GM21360 (cell line): ENCODE data around the gene KCNH5.

Source experiments
- ATAC-seq: cut with Tn5 transposase; IDR thresholded peaks from one replicate; pipeline ENCODE4 v1.9.1; 2021; ENCODE audit warnings: mild to moderate bottlenecking, moderate library complexity; ENCODE audit not compliant: unreplicated experiment

The KCNH5 gene

GRCh38 chr14:62994096-62994495 lies 51.2 kb downstream of the KCNH5 start:
- no peak for ATAC-seq

DNA sequence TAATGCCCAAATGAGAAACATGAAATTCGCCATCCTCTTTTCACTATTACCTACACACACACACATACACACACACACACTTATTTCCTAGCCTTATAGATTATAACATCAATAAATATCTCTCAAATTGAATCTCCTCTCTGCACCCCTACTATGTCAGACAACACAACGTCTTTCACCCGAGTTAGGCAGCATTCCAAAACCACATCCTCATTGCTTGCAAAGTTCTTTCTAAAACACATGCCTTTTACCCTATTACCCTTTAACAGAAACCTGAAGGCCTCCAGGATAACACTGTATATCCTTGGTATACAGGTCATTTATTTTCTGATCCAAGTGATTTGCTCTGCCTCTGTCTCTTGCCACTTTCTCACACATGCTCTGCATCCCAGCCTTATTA lies 56.3 kb downstream of the KCNH5 start:
- no peak for ATAC-seq

GRCh38 chr14:62983821-62984220 lies 61.4 kb downstream of the KCNH5 start:
- ATAC-seq, result no peak

GRCh38 chr14:62980693-62981092 lies 64.6 kb downstream of the KCNH5 start:
- ATAC-seq, result no peak

DNA sequence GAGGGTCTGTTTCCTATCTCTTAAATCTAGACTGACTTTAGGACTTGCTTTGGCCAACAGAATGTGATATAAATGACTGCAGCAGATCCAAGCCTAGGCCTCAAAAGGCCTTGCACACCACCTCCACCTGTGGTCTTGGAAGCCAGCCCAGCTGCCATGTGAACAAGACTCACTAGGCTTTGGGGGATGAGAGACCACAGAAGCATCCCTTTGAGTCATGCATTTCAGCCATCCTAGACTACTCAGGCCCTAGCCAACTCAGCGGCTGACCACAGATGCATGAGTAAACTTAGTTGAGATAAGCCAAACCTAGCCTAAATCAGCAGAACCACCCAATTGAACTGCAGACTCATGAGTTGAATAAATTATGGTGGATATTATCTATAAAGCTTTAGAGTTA lies 87.7 kb downstream of the KCNH5 start:
- no peak for ATAC-seq

- ATAC-seq, result no peak
These were observed 88.8 kb downstream of the KCNH5 start for GRCh38 chr14:62956413-62956812.

DNA sequence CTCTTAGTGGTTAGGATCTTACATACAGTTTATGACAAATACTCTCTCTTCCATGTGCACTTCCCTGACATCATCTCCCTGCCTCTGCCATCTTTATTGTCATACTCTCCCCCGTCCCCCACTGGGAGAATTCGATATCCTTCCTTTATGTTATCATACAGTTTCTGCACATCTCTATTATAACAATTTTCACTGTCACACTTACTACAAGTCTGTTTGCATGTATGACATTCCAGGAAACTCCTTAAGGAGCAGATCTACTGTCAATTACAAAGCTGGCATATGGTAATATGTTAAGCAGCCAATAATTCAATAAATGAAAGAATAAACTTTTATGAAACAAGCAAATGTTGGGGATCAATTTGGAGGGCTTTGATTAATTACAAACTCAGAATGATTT lies 91.1 kb downstream of the KCNH5 start:
- no peak for ATAC-seq

DNA sequence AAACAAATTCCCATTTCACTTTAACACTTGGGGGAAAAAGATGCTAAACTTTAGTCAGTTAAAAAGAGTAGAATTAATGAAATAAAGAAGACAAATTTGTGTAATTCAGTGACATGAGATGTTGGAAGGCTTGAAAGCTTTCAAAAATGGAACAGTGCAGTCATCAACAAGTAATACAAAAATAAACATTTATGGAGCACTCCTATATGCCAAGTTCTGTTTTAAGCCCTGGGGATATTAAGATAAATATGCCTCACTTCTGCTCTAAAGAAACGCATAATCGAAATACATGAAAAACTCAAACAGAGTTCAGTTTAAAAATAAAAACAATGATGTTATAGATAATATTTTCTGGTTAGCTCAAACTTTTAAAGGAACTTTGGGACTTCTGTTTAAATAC lies 93.0 kb downstream of the KCNH5 start:
- ATAC-seq, result no peak

DNA sequence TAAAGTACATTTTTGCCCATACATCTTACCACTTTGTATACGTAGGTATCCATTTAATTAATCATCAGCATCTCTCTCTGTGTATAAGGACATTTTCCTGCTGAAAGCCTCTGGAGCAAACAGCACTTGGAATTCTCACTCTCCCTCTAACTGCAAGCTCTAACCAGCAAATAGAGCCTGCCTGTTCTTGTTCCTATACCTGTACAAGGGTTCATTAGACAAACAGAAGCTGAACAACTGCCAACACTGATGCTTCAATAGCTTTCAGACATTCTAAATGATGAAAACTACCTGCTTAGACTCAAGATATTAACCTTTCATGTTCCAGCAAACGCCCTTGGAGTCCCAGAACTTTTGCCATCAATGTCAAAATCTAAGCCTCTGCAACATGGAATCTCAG lies 98.0 kb downstream of the KCNH5 start:
- no peak for ATAC-seq

DNA sequence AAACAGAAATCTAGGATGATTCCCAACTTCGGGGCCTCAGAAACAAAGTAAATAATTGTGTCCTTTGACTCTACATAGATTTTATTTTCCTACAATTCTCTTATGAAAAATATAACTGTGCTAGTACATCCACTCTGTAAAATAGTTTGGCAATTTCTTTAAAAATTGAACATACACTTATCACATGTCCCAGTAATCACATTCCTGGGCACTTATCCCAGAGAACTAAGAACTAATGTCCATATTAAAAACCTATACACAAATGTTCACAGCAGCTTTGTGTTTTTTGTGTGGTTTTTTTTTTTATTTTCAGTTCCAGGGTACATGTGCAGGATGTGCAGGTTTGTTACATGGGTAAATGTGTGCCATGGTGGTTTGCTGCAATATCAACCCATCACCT lies 99.0 kb downstream of the KCNH5 start:
- ATAC-seq, result no peak

DNA sequence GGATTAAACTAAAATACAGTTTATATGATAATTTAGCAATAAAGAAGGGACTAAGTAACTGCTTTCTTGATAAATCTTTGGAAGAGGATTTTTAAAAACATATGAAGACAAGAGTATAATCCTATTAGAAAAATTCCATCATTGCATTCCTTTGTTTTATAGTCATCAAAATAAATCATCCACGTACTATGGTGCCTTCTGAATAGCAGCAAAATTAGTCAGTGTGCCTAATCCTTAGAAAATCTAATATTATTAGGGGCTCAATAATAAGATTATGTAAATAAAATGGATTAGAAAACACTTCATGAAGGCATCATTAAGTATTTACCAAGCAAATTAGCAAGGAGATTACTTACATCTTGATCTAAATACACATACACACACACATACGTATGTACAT lies 102.1 kb downstream of the KCNH5 start:
- no peak for ATAC-seq

- ATAC-seq, result no peak
These were observed 105.3 kb downstream of the KCNH5 start for GRCh38 chr14:62939970-62940369.

GRCh38 chr14:62938778-62939177 lies 106.5 kb downstream of the KCNH5 start:
- ATAC-seq, result no peak

DNA sequence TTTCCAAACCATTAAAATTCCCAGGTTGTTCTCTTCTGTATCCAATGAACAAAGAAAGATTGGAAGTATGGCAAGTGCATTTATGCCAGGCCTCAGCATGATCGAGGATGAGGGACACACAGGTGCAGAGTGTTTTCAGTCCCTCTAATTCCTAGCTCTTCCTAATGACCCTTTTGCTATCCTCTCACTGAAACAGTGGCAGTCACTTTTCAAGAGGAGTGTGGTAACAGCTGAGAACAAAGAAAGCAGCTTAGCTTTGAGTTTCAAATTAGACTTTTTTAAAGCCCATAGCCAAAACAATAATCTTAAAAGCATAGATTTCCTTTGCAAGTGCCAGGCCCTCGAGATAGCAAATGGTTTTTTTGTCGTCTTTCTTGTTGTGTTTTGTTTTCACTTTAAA lies 110.8 kb downstream of the KCNH5 start:
- no peak for ATAC-seq

GRCh38 chr14:62921466-62921865 lies 123.8 kb downstream of the KCNH5 start:
- no peak for ATAC-seq

DNA sequence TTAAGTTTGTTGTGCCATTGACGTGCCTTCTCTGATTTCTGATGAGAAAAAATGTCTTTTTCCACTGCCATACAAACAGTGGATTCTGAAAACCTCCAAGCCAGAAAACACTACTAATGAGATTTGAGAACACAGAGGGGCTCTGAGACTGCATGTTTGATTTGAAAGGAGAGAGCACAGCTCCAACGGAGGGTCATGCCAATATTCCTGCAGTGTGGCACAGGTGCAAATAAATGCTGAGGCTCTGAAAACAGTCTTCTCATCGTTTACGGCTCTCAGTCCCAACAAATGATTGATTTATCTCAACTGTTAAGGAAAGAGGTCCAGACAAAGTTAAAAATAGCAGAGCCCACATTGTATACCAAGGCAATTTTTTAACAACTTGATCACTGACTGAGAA lies 128.7 kb downstream of the KCNH5 start:
- ATAC-seq, result no peak

DNA sequence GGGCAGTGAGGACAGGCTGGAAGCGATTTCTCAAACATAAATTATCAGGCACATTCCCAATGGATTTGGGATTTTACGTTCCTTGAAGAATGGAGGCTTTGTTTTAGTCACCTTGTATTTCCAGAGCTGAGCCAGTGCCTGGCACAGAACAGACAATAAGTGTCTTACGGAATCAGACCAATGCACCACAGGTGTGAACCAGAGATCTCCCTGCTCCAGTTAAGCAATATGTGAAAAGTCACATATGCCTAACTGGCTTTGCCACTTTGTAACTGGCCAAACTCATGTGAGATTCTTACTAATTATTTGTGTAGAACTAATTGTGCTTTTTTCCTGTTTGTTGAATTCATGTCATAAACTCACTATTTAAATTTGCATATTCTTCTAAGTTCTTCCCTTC lies 130.4 kb downstream of the KCNH5 start:
- ATAC-seq, result no peak

DNA sequence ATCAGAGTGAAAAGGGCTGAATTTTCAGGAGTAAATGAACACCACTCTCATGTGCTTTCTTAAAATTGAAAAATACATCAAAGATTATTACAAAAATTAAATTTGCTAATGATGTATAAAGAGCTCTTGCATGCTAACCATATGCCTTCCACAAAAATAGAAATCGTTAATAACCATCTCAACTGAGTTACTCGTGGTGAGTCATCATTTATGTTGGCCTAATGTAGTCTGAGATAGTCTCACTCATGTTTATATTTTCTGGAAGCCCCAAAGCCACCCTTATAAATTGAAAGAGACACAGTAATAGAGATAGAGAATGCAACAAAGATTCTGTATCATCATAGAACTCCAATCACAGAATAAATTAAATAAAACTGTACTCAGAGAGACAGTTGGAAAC lies 131.2 kb downstream of the KCNH5 start:
- no peak for ATAC-seq

DNA sequence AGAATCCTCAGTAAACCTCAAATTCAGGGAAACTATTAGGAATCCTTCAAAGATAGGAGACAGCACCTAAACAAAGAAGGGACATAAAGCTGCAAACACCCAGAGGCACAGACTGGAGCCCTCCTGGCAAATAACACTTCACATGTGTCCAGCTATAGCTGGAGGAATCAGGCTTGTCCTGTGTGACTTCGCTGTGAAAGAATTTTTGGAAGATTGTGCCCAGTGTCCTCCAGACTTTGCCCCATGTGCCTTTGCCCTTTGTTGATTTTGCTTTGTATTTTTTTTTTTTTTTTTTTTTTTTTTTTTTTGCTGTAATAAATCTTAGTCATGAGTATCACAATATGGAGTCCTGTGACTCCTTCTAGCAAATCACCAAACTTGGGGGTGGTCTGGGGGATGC lies 136.8 kb downstream of the KCNH5 start:
- ATAC-seq, result no peak

GRCh38 chr14:62905566-62905965 lies 139.7 kb downstream of the KCNH5 start:
- no peak for ATAC-seq

DNA sequence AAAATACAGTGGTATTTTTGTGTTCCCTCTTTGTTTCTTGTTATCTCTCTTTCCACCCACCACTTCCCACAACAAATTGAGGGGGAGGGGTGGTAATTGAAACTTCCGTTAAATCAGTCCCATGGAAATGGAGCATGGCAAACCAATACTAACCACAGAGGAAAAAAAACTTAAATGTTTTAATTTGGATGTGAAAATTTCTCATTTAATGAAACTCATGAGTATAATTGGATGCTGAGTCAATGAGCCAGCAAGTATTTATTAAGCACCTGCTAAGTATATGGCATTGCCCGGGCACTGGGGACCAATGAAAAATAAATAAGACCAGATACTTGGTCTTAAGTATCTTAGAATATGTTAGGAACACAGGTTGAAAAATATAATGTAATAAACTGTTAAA lies 147.5 kb downstream of the KCNH5 start:
- no peak for ATAC-seq

DNA sequence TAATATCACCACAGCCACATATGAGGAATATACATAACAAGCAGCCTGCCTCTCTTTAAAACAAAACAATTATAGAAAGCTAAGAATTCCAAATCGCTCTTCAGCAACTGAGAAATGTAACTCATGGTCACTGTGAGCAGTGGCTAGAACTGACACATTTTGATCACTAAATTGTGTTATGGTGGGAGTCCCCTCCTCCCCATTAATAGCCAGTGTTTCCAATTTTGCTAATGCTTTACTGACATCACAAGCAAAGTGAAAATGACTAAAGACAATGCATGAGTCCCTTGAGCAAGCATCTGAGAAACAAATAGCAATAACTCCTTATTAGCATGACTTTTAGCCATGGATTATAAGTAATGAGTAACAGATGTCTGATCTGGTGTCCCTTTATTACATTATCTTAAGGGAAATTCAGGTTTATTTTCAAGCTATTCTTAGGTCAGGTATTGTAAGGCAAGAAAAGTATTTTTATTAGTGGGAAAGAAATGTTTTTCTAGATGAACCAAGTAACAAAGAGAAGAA lies 148.3 kb downstream of the KCNH5 start:
- ATAC-seq, result no peak

DNA sequence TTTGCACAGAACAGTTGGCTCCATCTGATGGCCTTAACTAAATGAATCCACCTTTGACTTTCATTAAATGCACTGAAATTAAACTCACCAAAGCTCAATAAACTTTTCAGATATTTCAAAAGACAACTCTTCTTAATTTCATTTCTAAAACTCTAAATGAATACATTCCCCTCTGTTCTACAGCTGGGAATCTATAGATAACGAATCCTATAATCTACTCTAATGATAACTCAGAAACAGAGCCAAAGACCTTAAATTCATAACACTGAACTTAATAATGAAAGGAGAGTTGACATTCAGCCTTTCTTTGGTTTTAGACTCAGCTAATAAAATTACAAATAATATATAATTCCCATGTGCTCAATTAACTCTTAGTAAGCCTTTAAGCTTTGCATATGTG lies 150.5 kb downstream of the KCNH5 start:
- ATAC-seq, result no peak

DNA sequence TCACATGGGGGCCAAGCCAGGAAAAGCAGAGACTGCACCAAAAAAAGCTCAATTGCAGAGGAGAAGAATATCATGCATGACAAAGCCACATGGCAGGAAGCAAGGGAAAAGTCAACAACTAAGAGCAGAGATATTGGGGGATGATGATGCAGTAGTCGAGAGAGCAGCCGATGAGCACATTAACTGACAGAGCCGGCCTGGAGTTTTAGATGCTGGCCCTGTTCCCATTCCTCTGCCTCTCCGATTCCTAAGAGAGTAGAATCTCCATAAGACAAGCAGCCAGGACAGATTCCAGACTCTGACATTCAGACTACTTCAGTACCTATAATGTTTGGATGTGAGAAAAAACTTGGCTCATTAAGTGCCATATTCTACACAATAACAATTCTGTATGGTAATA lies 155.9 kb downstream of the KCNH5 start:
- ATAC-seq, result no peak
